ENCODE results near the gene PHF1. TPM values are rescaled to one million over a fixed set of nuclear protein-coding genes. Genes with fewer than 3 reads are reported as not detected.

The PHF1 gene
- total and polyA plus RNA-seq, 2 donors (not counting 1 experiment from before 2014, with no cell fraction given) = 198 to 365 TPM

GRCh38 chr6:33390767-33391277 is 20.0 kb upstream of the PHF1 start:
- no peak for ATAC-seq (ENCODE audit: low read depth)
- Histone ChIP-seq H3K27ac (ENCODE audit: low read length in 2 of 2) (peak overlapping the region; percentile 88), H3K9ac (ENCODE audit: low read length) (peak overlapping the region; percentile 44), H3K79me2 (ENCODE audit: control insufficient read depth, insufficient read depth, low read length) (peaks cover 17% of the 10 kb centered on the region), H3K27me3 (replicated peaks in 1 of 4; ENCODE audit: control extremely low read depth in 1 of 4, control insufficient read depth in 3 of 4, insufficient read depth in 4 of 4, low read length in 3 of 4) (no peaks in the 10 kb centered on the region), H3K4me2 (replicated peaks; ENCODE audit: low read depth, low read length, poor library complexity, severe bottlenecking) (peak overlapping the region; percentile 90), H2AFZ (ENCODE audit: insufficient read depth, low read depth, low read length, poor library complexity, severe bottlenecking) (peak overlapping the region; percentile 49), H4K20me1 (ENCODE audit: control insufficient read depth, insufficient read depth, low read length, poor library complexity, severe bottlenecking) (no peaks in the 10 kb centered on the region), H3K4me1 (ENCODE audit: control insufficient read depth in 2 of 2, insufficient read depth in 2 of 2, low read length in 2 of 2) (peaks cover 12 to 18% of the 10 kb centered on the region in 2 donors), H3K9me3 (ENCODE audit: control extremely low read depth in 1 of 3, control insufficient read depth in 2 of 3, insufficient read depth in 1 of 3, low read length in 2 of 3) (no peaks in the 10 kb centered on the region), H3K4me3 (ENCODE audit: control extremely low read depth in 1 of 5, extremely low read depth in 1 of 5, insufficient read depth in 1 of 5, low read depth in 2 of 5, low read length in 4 of 5) (peak overlapping the region in 4 of 5 experiments; percentile 23 to 36 (median 28)), H3K36me3 (replicated peaks in 1 of 2; ENCODE audit: control extremely low read depth in 1 of 2, control insufficient read depth in 1 of 2, extremely low read depth in 1 of 2, insufficient read depth in 2 of 2, low read length in 1 of 2) (no peaks in the 10 kb centered on the region)
- Mint-ChIP-seq H3K4me3 (peak overlapping the region; percentile 80), H3K27ac (peak overlapping the region; percentile 95), H3K9me3 (ENCODE audit: insufficient read depth) (no peaks in the 10 kb centered on the region), H3K27me3 (no peaks in the 10 kb centered on the region), H3K4me1 (peaks cover 23% of the 10 kb centered on the region)
- no peak for DNase-seq
- no peak for TF ChIP-seq EZH2 (IDR thresholded peaks at IDR 0.05; ENCODE audit: borderline replicate concordance, insufficient read depth, low read depth, low read length, poor library complexity, severe bottlenecking)
- TF ChIP-seq, protein P1, sequence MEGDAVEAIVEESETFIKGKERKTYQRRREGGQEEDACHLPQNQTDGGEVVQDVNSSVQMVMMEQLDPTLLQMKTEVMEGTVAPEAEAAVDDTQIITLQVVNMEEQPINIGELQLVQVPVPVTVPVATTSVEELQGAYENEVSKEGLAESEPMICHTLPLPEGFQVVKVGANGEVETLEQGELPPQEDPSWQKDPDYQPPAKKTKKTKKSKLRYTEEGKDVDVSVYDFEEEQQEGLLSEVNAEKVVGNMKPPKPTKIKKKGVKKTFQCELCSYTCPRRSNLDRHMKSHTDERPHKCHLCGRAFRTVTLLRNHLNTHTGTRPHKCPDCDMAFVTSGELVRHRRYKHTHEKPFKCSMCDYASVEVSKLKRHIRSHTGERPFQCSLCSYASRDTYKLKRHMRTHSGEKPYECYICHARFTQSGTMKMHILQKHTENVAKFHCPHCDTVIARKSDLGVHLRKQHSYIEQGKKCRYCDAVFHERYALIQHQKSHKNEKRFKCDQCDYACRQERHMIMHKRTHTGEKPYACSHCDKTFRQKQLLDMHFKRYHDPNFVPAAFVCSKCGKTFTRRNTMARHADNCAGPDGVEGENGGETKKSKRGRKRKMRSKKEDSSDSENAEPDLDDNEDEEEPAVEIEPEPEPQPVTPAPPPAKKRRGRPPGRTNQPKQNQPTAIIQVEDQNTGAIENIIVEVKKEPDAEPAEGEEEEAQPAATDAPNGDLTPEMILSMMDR (IDR thresholded peaks at IDR 0.05) = no peak
- WGBS (ENCODE audit: insufficient coverage) = 43% methylated on average over 3 of the region's 9 CpGs
- intact Hi-C loops (cut with micrococcal nuclease) = loop anchor here (1.0 to 5.0 kb wide), 13 partner anchors 19 to 396 kb away; partner anchors contain the start of genes CUTA, ITPR3, LEMD2 and PFDN6
- ChIA-PET POLR2A (interaction anchor here (0.6 to 1.2 kb wide), 6 partner anchors 20 to 114 kb away, joined by 3 to 7 read pairs (median 4); partner anchors contain the start of genes B3GALT4 and PHF1), CTCF (interaction anchor here (0.5 to 2.5 kb wide), 26 partner anchors 16 to 217 kb away, joined by 3 to 17 read pairs (median 5); partner anchors contain the start of genes B3GALT4, PFDN6, PHF1 and RPS18)

Measured in B cell (primary cell).